ENCODE results near the gene TDRD6. TPM values are rescaled to one million over a fixed set of nuclear protein-coding genes. Genes with fewer than 3 reads are reported as not detected.
"Not testable (repeated sequence)": the region's sequence is repeated elsewhere in the genome, so short reads cannot be mapped to it uniquely, and the experiment has no call there.

The TDRD6 gene
- total RNA-seq, 1 experiment from 2014 or later: not detected

GRCh38 chr6:46743425-46744158, 55.9 kb downstream of the TDRD6 start:
- no peak for DNase-seq (ENCODE audit: low spot score)

GRCh38 chr6:46744159-46744725, 56.6 kb downstream of the TDRD6 start:
- DNase-seq (ENCODE audit: low spot score): not testable (repeated sequence)

GRCh38 chr6:46745973-46746372, 58.3 kb downstream of the TDRD6 start:
- DNase-seq (ENCODE audit: low spot score): no peak

GRCh38 chr6:46746696-46747095, 59.0 kb downstream of the TDRD6 start, which contains the start of gene ANKRD66:
Gene ANKRD66, plus strand, starts transcription at chr6:46746933. Its CDS starts 5,016 bp downstream, at chr6:46751949.
- no peak for DNase-seq (ENCODE audit: low spot score)

GRCh38 chr6:46748940-46749503, 61.3 kb downstream of the TDRD6 start:
- DNase-seq (ENCODE audit: low spot score): no peak

GRCh38 chr6:46749731-46750130, 62.0 kb downstream of the TDRD6 start:
- no peak for DNase-seq (ENCODE audit: low spot score)

DNA sequence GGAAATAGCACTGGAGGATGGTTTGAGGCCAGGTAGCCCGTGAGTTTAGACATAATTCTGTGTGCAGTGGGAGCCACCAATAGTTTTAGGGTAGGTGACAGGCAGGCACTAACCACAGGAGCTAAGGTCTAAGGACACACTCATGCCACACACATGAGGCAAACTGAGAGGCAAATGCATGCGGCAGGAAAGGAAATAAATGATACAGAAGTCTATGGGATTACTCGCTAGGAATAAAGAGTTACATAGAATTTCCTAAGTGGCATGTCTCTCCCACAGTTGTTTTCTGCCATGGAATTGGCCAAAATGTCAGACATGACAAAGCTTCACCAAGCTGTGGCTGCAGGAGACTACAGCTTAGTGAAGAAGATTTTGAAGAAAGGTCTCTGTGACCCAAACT, 64.0 kb downstream of the TDRD6 start:
- no peak for DNase-seq (ENCODE audit: low spot score)

Other genes starting within 250 kb of the TDRD6 start
- 0.22 TPM in 1 of 2 replicates, not detected in the other for gene RCAN2, start 196.4 kb upstream of the TDRD6 start, total RNA-seq (2014; rRNA removed; shearing (Covaris generic))
- not detected in 2 replicates for gene CYP39A1, start 35.1 kb upstream of the TDRD6 start, total RNA-seq (2014; rRNA removed; shearing (Covaris generic))
- gene SLC25A27, start 34.9 kb upstream of the TDRD6 start, total RNA-seq (2014; rRNA removed; shearing (Covaris generic)): 0.02 and 2.9 TPM in 2 replicates
- gene PLA2G7, start 47.5 kb downstream of the TDRD6 start, total RNA-seq (2014; rRNA removed; shearing (Covaris generic)): not detected in 2 replicates
- gene ANKRD66, start 59.0 kb downstream of the TDRD6 start, total RNA-seq (2014; rRNA removed; shearing (Covaris generic)): not detected in 2 replicates
- gene MEP1A, start 105.5 kb downstream of the TDRD6 start, total RNA-seq (2014; rRNA removed; shearing (Covaris generic)): not detected in 2 replicates
- 0.19 TPM in 1 of 2 replicates, not detected in the other for gene ADGRF5, start 234.1 kb downstream of the TDRD6 start, total RNA-seq (2014; rRNA removed; shearing (Covaris generic))